ENCODE measurements around the gene TIAM1. TPM values are rescaled to one million over a fixed set of nuclear protein-coding genes. Genes with fewer than 3 reads are reported as not detected.

The TIAM1 gene
- total RNA-seq, 1 donor from 2014 or later: 6.6 TPM

- H3K36me3 Mint-ChIP-seq (ENCODE audit: low read depth): peaks cover 2% of the 10 kb centered on the region
- no peak for TF ChIP-seq CTCF (IDR thresholded peaks at IDR 0.05)
- H3K9me3 Mint-ChIP-seq (ENCODE audit: low read depth): no peaks in the 10 kb centered on the region
- peak overlapping the region; percentile 91 for H3K4me3 Mint-ChIP-seq (ENCODE audit: unreplicated experiment)
- no peaks in the 10 kb centered on the region for H3K27me3 Mint-ChIP-seq (ENCODE audit: low read depth)
- DNase-seq (ENCODE audit: low spot score): no peak
- H3K4me1 Mint-ChIP-seq (ENCODE audit: low read depth): peaks cover 21% of the 10 kb centered on the region
- H3K27ac Mint-ChIP-seq (ENCODE audit: unreplicated experiment): no peak overlapping the region
Observed at GRCh38 chr21:31343030-31343510, 991 bp downstream of the TIAM1 start.

GRCh38 chr21:31342348-31342747, 1.7 kb downstream of the TIAM1 start:
- Mint-ChIP-seq H3K27ac (ENCODE audit: unreplicated experiment) (no peak overlapping the region), H3K36me3 (ENCODE audit: low read depth) (peaks cover 2% of the 10 kb centered on the region), H3K4me3 (ENCODE audit: unreplicated experiment) (no peak overlapping the region), H3K27me3 (ENCODE audit: low read depth) (no peaks in the 10 kb centered on the region), H3K9me3 (ENCODE audit: low read depth) (no peaks in the 10 kb centered on the region), H3K4me1 (ENCODE audit: low read depth) (peaks cover 16% of the 10 kb centered on the region)
- TF ChIP-seq CTCF (IDR thresholded peaks at IDR 0.05): no peak
- no peak for DNase-seq (ENCODE audit: low spot score)

DNA sequence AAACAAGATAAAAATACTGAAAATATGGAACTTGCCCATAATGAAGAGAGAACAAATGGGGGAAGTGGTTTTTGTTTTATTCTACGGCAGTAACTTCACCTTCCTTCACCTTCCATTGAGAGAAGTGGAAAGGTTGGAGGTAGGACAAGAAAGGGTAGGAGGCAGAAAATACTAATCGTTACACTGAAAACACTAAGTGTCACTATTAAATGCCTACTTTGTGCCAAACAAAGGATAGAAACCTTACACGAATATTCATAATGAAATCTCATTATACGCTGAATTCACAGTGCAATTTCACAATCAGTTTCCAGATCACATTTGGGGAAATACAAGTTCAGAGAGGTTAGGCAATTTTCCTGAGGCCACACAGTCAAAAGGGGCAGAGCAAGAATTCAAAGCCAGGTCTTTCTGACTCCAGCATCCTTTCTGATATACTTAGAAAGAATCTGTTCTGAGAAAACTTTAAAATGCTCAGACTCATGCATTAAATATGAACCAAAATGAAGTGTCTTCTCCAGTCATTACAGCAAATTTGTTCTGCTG, 3.0 kb downstream of the TIAM1 start:
- Mint-ChIP-seq H3K4me1 (ENCODE audit: low read depth) (peaks cover 26% of the 10 kb centered on the region), H3K36me3 (ENCODE audit: low read depth) (peaks cover 2% of the 10 kb centered on the region), H3K27ac (ENCODE audit: unreplicated experiment) (no peak overlapping the region), H3K27me3 (ENCODE audit: low read depth) (no peaks in the 10 kb centered on the region), H3K4me3 (ENCODE audit: unreplicated experiment) (no peak overlapping the region), H3K9me3 (ENCODE audit: low read depth) (no peaks in the 10 kb centered on the region)
- TF ChIP-seq CTCF (IDR thresholded peaks at IDR 0.05): no peak
- DNase-seq (ENCODE audit: low spot score): no peak

DNA sequence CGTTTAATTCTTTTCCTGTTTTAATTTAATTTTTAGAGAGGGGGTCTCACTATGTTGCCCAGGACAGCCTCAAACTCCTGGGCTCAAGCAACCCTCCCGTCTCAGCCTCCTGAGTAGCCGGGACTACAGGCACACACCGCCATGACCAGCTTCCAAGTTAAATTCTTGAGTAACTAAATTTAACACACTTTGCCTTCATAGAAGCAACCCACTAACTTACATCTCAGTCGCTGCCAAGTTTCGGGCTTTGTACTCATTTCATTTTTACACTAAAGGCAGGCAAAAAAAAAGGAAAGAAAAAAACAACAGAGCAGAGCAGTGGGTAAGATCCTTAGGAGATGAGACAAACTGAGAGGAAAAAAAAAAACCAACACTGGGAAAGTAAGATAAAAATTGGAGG, 3.5 kb downstream of the TIAM1 start:
- no peaks in the 10 kb centered on the region for H3K27me3 Mint-ChIP-seq (ENCODE audit: low read depth)
- no peaks in the 10 kb centered on the region for H3K9me3 Mint-ChIP-seq (ENCODE audit: low read depth)
- no peak overlapping the region for H3K4me3 Mint-ChIP-seq (ENCODE audit: unreplicated experiment)
- H3K4me1 Mint-ChIP-seq (ENCODE audit: low read depth): peaks cover 31% of the 10 kb centered on the region
- H3K36me3 Mint-ChIP-seq (ENCODE audit: low read depth): peaks cover 2% of the 10 kb centered on the region
- no peak for TF ChIP-seq CTCF (IDR thresholded peaks at IDR 0.05)
- no peak overlapping the region for H3K27ac Mint-ChIP-seq (ENCODE audit: unreplicated experiment)
- DNase-seq (ENCODE audit: low spot score): no peak

GRCh38 chr21:31339721-31340120, 4.3 kb downstream of the TIAM1 start:
- Mint-ChIP-seq H3K36me3 (ENCODE audit: low read depth) (peaks cover 2% of the 10 kb centered on the region), H3K4me3 (ENCODE audit: unreplicated experiment) (no peak overlapping the region), H3K27ac (ENCODE audit: unreplicated experiment) (no peak overlapping the region), H3K9me3 (ENCODE audit: low read depth) (no peaks in the 10 kb centered on the region), H3K27me3 (ENCODE audit: low read depth) (no peaks in the 10 kb centered on the region), H3K4me1 (ENCODE audit: low read depth) (peaks cover 39% of the 10 kb centered on the region)
- DNase-seq (ENCODE audit: low spot score): no peak
- no peak for TF ChIP-seq CTCF (IDR thresholded peaks at IDR 0.05)
